Tongue (tissue), 2 donors: Measurements from ENCODE around the gene CLIP4. TPM values are rescaled to one million over a fixed set of nuclear protein-coding genes. Genes with fewer than 3 reads are reported as not detected.
A peak's percentile ranks its signal among the peaks of the same experiment; 100 is the strongest.

Experiments
- DNase-seq: peaks from one replicate; pipeline ENCODE4 v3.0.0-alpha.2; 2015
- total RNA-seq: library from RNA; depleted of rRNA; stranded (reverse); fragments of >200 nt; gene quantifications from one replicate; pipeline ENCODE4 v1.2.3, GENCODE V29; 2014

CLIP4 gene
- total RNA-seq, 1 donor from 2014 or later, result 74.8 TPM

GRCh38 chr2:29134933-29135332 lies 19.7 kb downstream of the CLIP4 start:
- no peak for DNase-seq

GRCh38 chr2:29139152-29139551 lies 23.9 kb downstream of the CLIP4 start:
- DNase-seq, result no peak

- no peak for DNase-seq
Observed at GRCh38 chr2:29139731-29140130, 24.5 kb downstream of the CLIP4 start.

- DNase-seq, result no peak
Observed at GRCh38 chr2:29143657-29144056, 28.4 kb downstream of the CLIP4 start.

GRCh38 chr2:29146197-29146596 lies 31.0 kb downstream of the CLIP4 start:
- DNase-seq, result no peak

GRCh38 chr2:29147963-29148362 lies 32.7 kb downstream of the CLIP4 start:
- DNase-seq, result no peak

GRCh38 chr2:29154610-29155009 lies 39.4 kb downstream of the CLIP4 start:
- DNase-seq, result no peak

- peak; percentile 11 for DNase-seq
Observed at GRCh38 chr2:29155578-29155977, 40.4 kb downstream of the CLIP4 start.

GRCh38 chr2:29157131-29157530 lies 41.9 kb downstream of the CLIP4 start:
- peak; percentile 9 for DNase-seq

GRCh38 chr2:29159125-29159524 lies 43.9 kb downstream of the CLIP4 start:
- peak; percentile 41 for DNase-seq

GRCh38 chr2:29160184-29160583 lies 45.0 kb downstream of the CLIP4 start:
- DNase-seq, result no peak

GRCh38 chr2:29162204-29162928 lies 47.2 kb downstream of the CLIP4 start:
- DNase-seq, result no peak

- no peak for DNase-seq
Observed at GRCh38 chr2:29164091-29164846, 49.1 kb downstream of the CLIP4 start.

GRCh38 chr2:29165362-29166241 lies 50.4 kb downstream of the CLIP4 start:
- DNase-seq, result no peak

- DNase-seq, result no peak
Observed at GRCh38 chr2:29166242-29167039, 51.2 kb downstream of the CLIP4 start.

- DNase-seq, result no peak
Observed at GRCh38 chr2:29174937-29175336, 59.7 kb downstream of the CLIP4 start.

GRCh38 chr2:29175338-29175737 lies 60.1 kb downstream of the CLIP4 start:
- no peak for DNase-seq

GRCh38 chr2:29182334-29182733 lies 67.1 kb downstream of the CLIP4 start:
- DNase-seq, result no peak

GRCh38 chr2:29182920-29183319 lies 67.7 kb downstream of the CLIP4 start:
- no peak for DNase-seq

- DNase-seq, result no peak
Observed at GRCh38 chr2:29184531-29184930, 69.3 kb downstream of the CLIP4 start.

GRCh38 chr2:29186817-29187216 lies 71.6 kb downstream of the CLIP4 start:
- DNase-seq, result no peak

- DNase-seq, result no peak
Observed at GRCh38 chr2:29187926-29188325, 72.7 kb downstream of the CLIP4 start.
